Measurements from ENCODE around the gene MSANTD4.
"Not testable (repeated sequence)": the region's sequence is repeated elsewhere in the genome, so short reads cannot be mapped to it uniquely, and the experiment has no call there.

The MSANTD4 gene

DNA sequence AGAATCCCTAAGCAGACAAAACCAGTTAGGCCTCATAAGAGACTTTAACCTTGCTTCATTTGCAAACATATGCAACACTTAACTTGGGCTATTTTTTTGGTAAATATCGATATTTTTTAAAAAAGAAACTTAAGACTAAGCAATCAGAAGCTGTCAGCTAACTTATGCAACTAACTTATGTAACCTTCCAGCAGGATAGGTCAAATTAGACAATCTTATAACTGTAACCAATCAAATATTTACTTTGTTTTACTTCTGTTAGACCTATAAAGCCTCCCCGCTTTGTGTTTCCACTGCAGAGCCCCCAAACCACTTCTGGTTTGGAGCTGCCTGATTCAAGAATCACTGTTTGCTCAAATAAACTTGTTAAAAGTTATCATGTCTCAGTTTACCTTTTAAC is 8.0 kb downstream of the MSANTD4 start:
- no peak for DNase-seq (ENCODE audit: low spot score)

DNA sequence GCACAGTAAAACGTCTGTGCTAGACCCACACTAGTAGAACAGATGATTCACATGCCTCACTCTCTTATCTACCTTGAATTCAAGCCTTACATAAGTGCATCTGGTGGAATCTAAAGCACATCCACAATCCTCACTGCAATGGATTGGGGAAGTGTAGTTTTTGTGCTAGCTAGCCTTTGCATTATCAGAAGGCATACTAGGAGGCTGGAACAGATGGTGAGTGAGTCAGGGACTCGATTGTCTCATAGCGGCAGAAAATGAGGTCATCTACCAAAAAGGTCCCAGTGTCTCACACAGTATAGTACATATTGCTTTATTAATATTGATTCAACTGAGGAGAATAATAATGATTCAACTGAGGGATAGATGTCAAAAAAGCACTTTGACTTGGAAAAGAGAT is 9.3 kb downstream of the MSANTD4 start:
- no peak for DNase-seq (ENCODE audit: low spot score)

DNA sequence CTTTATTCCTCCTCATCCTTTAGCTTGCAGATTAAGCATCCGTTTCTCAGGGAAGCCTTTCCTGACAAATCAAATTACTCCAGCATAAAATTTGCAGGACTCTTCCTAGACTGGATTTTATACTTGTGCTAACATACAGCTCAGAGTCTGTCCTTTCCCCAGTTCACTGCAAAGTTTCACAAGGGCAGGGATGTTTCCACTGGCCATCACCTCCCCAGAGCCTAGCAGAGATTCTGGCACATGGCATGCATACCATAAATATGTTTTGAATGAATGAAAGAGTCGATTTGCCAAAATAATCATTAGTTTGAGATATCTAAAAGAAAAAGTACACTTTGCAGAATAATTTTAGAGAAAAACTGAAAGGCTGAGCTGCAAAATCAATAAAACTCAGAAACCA is 10.6 kb downstream of the MSANTD4 start:
- DNase-seq (ENCODE audit: low spot score) = no peak

DNA sequence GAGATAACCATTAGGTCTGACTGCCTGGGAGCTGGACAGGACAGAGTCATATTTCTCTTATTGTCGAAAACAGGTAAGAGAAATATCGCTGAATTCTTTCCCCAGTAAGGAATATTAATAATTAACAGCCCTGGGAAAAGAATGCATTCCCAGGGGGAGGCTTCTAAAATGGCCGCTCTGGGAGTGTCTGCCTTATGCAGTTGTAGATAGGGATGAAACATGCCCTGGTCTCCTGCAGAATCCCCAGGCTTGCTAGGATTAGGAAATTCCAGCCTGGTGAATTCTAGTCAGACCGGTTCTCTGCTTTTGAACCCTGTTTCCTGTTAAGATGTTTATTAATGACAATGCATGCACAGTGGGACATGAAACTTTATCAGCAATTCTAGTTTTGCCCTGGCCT is 18.9 kb downstream of the MSANTD4 start:
- DNase-seq (ENCODE audit: low spot score) = not testable (repeated sequence)

DNA sequence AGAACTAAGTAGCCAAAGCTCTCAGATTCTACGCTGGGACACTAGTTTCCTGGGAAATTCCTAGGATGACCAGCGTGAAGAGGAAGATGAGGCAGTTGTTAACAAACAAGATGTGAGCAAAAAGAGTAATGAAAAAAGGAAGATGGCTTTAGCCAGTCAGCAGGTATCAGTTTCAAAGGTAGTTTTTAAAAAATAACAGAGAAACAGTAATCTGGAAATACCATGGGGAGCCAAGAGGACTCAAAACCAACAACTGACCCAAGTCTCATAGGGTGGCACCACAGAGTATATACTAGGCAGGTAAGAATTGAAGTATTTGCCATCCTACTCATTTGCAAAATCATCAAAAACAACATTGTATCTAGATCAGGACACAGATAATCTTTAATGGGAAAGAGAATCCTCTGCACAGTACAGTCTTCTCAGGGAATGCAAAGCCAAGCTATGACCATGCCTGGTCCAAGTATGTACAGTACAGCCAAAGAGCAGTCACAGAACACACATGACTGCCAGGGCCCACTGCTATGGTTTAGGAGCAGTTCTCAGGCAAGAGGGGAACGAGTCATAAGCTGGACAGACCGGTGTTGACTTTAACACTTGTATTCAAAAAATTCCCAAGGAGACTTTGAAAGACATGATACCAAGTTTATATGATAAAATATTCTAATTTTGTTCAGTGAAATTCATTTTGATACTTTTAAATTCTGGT is 20.6 kb downstream of the MSANTD4 start:
- no peak for DNase-seq (ENCODE audit: low spot score)

DNA sequence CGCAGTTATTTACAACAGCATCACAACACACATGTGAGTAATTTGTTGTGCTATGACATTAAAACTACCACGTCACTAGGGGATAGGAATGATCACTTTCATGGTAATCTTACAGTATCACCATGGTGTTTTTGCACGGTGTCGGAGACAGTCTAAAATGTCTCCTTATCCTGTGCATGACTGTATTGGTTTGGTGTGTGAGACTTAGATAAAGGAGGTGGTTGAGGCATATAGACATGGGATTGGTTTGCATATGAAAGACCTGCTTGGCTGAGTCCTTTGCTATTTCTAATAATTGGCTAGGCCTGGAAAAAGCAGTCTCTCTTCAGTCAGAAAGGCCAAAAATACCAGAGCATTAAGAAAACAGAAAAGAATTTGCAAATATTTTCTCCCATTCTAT is 30.2 kb downstream of the MSANTD4 start:
- no peak for DNase-seq (ENCODE audit: low spot score)

DNA sequence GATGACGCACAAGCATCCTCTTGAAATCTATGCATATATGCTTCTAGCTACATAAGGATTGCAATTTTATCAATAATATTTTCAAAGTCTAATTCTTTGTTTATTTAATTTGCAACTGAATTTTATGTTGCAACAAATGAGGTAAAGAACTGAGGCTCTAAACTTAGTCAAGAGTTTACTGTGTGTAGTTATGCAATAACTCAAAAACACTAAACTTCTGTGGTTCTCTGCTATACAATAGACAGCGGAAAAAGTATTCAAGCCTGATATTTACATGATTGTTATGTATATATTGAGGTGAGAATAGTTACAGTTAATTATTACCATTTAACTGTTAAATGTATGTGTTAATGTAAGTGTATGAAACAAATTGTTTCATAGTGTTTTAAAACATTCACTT is 32.9 kb downstream of the MSANTD4 start:
- no peak for DNase-seq (ENCODE audit: low spot score)

DNA sequence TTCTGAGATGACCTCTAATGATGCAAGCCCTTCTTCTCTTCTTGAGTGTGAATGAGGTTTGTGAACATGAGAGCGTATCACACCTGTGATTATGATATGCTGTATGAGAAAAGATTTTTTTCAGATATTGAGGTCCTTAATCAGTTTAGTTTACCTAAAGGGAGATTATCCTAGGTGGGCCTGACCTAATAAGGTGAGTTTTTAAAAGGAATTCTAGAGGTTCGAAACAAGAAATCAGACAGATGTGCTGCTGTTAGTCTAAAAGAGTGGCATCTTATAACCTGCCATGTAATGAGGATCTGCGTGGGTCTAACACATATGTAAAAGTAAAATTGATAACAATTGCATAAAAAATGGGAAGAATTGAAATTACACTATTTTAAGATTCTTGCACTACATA is 33.8 kb downstream of the MSANTD4 start:
- no peak for DNase-seq (ENCODE audit: low spot score)

DNA sequence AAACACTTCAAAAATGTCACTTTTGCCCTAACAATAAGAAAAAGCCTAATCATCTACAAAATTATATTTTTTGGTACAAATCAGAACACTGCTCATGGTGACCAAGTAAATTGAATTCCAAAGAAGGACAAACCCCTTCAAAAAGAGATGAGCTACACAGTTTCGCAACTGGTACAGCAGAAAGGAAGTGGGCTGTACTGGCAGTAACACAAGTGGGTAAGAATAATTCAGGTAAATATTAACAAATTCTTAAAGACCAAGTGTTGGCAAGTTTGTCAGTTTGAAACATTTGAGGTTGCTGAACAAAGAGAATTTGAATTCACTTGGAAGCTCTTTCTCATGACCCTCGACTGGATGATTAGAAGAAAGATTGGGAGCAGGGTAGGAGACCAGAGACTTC is 35.5 kb downstream of the MSANTD4 start:
- no peak for DNase-seq (ENCODE audit: low spot score)

DNA sequence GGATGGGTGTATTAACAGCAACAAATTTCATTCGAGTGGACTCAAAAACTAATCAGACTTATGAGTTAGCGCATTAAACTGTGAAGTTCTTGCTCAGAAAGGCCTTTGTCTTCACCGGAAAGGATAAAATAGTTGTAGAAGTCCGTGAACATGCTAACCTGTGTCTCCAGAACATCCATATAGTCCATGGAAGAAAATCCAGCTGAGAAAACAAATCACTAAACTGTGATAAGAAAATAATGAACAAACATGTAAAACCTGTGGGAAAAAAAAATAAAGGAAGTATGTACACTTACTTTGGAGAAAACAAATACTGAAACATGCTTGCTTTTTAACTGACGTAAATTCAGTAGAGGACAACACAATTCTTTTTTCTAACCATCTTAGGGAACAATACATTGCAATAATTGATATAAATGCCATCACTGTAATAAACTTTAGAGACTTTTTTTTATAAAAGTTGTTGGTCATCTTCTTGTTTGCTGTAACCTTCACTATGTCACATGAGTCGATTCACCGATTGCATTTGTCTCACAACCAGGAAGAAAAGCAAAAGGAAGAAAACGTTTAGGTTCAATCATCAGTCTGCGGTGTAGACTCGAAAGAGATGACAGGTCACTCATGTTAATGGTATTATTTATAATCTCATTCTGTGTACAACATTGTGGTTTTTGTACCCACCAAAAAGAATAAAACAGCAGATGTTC is 41.9 kb downstream of the MSANTD4 start:
- DNase-seq (ENCODE audit: low spot score) = no peak

DNA sequence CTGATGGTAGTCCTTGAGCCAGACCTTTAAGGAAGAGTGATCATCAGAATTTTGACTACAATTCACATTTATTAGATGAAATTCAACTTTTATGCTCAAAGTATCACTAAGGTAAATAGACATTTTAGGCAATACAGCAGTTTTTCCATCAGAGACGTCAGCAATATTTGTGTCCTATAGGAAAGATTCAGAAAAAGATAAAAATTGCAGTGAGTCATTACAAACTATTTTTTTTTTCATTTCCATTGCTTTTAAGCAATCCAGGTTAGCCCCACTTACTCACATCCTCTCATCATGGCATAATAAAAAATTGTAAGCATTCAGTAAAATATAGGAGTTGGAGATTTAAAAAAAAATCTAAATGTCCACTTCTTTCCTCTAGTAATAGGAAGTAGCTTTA is 46.9 kb downstream of the MSANTD4 start:
- no peak for DNase-seq (ENCODE audit: low spot score)

DNA sequence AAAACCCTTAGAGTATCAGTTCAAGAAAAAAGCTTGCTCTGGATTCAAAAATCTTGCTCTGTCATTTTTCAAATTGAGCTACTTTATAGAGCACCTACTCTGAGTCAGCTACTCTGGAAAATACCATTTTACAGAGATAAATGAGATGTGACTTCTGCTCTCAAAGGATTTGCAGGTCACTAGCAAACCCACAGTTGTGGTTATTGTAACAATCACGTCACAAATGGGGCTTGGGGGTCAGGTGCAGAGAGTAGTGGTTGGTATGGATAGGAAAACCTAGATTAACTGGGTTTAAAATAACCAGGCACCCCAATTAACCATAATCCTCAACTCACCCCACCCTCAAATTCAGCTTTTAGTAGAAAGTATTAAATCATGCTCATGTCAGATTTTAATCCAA is 52.3 kb downstream of the MSANTD4 start:
- no peak for DNase-seq (ENCODE audit: low spot score)

DNA sequence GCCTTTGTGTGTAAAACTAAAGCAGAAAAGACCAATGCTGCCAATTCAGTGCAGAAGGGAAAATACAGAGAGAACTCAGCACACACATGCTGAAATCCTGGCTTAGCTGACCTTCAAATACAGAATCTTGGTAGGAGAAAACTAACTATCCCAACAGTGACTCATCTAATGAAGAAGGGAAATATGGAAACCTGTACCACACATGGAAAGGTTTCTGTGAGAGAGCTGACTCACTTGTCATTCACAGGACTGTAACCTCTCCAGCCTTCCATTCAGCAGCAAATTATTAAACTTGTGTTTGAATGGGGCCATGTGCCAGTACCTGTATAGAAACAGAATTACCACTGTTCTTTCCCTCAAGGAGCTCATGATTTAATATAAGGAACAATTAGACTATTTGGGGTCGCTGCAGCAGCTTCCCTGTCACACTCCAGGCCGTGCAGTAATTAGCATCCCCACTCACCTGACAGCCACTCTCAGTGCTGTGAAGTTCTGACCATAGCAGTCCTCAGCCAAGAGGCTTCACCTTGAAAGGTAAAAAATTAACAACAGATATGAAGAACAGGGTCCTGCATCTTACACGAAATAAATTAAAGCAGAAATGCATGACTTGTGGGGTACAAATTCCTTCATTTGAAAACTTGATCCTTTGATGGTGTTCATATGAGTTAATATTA is 53.9 kb downstream of the MSANTD4 start:
- no peak for DNase-seq (ENCODE audit: low spot score)

DNA sequence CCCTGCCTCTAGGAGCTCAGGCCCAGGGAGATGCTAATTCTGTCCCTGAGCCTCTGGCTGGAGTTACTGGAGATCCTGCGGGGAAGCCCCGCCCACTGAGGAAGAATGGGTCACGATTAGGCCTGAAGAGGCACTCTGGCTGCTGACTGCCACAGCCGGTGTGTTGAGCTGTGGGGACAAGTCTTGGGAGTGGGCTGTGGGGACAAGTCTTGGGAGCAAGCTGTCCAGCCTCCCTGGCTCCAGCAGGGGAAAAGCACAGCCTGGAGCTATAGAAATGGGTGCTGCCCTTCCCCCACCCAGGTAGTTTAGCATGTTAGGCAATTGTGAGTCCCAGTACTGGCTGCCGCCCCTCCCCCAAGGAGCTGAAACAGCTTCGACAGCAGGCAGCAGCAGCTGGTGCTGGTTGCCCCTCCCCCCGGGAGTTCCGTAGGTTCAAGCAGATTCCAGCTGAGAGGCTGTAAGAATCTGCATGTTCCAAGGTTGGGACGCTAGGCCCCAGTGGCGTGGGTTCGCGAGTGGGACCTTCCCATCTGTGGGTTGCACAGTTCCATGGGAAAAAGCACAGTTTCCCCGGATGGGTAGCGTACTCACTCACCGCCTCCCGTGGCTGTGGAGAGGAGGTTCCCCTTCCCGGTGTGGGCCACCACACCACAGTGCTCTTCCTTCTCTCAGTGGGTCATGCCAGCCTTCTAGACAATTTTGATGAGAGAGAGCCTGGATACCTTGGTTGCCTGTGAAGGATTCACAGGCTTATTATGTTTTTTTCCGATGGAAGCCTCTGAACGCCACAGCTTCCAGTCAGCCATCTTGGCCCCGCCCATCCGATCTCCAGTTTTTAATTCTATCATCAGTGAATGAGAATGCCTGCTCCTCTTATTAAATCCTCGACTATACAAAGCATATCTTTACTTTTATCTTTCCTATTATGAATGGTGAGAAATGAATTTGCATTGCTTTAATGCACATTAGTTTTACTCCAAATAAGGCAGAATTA is 61.5 kb downstream of the MSANTD4 start:
- no peak for DNase-seq (ENCODE audit: low spot score)

Data from putamen (tissue), 1 donor.